Neural cell (in vitro differentiated cells): ENCODE data around the gene SUSD5. TPM values are rescaled to one million over a fixed set of nuclear protein-coding genes. Genes with fewer than 3 reads are reported as not detected.

ENCODE experiments used
- H2AFZ ChIP-seq: fragments of 200-600, 300-800 bp; sonication (generic), shearing (Covaris generic); 2 replicates; pipeline ENCODE4 v1.6.0; 2014; ENCODE audit warnings: low read depth, mild to moderate bottlenecking, antibody characterized with exemption, low read length, moderate library complexity
- H3F3A ChIP-seq: fragments of 200-600 bp; shearing (Covaris generic); 2 replicates; pipeline ENCODE4 v1.6.1; 2016; ENCODE audit warnings: mild to moderate bottlenecking, moderate library complexity, mixed read lengths, antibody characterized with exemption, low read length; ENCODE audit not compliant: insufficient read depth, poor library complexity, severe bottlenecking
- H3K27ac ChIP-seq: fragments of 200-600, 300-800 bp; sonication (generic), shearing (Covaris generic); 2 replicates; pipeline ENCODE4 v1.5.1; 2014; ENCODE audit warnings: mild to moderate bottlenecking, low read length, moderate library complexity
- H3K27me3 ChIP-seq: fragments of 300-800, 200-600 bp; sonication (generic), shearing (Covaris generic); 2 replicates; pipeline ENCODE4 v1.6.0; 2014; ENCODE audit warnings: mild to moderate bottlenecking, low read depth, low read length, moderate library complexity; ENCODE audit not compliant: insufficient read depth
- H3K36me3 ChIP-seq: fragments of 300-800, 200-600 bp; sonication (generic), shearing (Covaris generic); 2 replicates; pipeline ENCODE4 v1.5.1; 2014; ENCODE audit warnings: mild to moderate bottlenecking, antibody characterized with exemption, low read length, moderate library complexity; ENCODE audit not compliant: insufficient read depth
- H3K4me2 ChIP-seq: fragments of 300-800, 200-600 bp; sonication (generic), shearing (Covaris generic); 2 replicates; pipeline ENCODE4 v1.6.0; 2014; ENCODE audit warnings: mild to moderate bottlenecking, low read length
- H3K4me3 ChIP-seq: fragments of 300-800, 200-600 bp; sonication (generic), shearing (Covaris generic); 2 replicates; pipeline ENCODE4 v1.5.1; 2014; ENCODE audit warnings: mild to moderate bottlenecking, low read length, moderate library complexity
- H3K79me2 ChIP-seq: fragments of 200-600 bp; shearing (Covaris generic); replicated peaks from 2 replicates; pipeline ENCODE4 v1.6.0; 2014; ENCODE audit warnings: mild to moderate bottlenecking, low read length, moderate library complexity; ENCODE audit not compliant: insufficient read depth
- H3K9ac ChIP-seq: fragments of 300-800, 200-600 bp; sonication (generic), shearing (Covaris generic); 2 replicates; pipeline ENCODE4 v1.6.1; 2016; ENCODE audit warnings: mild to moderate bottlenecking, low read length, mixed read lengths
- H3K9me2 ChIP-seq: fragments of 200-600 bp; shearing (Covaris generic); 2 replicates; pipeline ENCODE4 v1.6.1; 2016; ENCODE audit warnings: mild to moderate bottlenecking, low read length, mixed read lengths; ENCODE audit not compliant: insufficient read depth
- H3K9me3 ChIP-seq: fragments of 200-600, 300-800 bp; sonication (generic), shearing (Covaris generic); 2 replicates; pipeline ENCODE4 v1.6.1; 2016; ENCODE audit warnings: mild to moderate bottlenecking, mixed run types, low read length, moderate library complexity, mixed read lengths
- H4K20me1 ChIP-seq: fragments of 200-600 bp; shearing (Covaris generic); 2 replicates; pipeline ENCODE4 v1.6.1; 2016; ENCODE audit warnings: mild to moderate bottlenecking, mixed run types; ENCODE audit not compliant: insufficient read depth
- EP300 ChIP-seq: fragments of 450-650 bp; conservative IDR thresholded peaks from 2 replicates; pipeline ENCODE4 v1.6.1; 2014; ENCODE audit warnings: antibody characterized with exemption, mild to moderate bottlenecking, moderate library complexity; ENCODE audit not compliant: poor library complexity, severe bottlenecking
- EZH2 ChIP-seq: fragments of 200-600, 300-800 bp; shearing (Covaris generic), sonication (generic); IDR thresholded peaks from 2 replicates; pipeline ENCODE4 v1.6.1; 2014; ENCODE audit warnings: antibody characterized with exemption, low read length, borderline replicate concordance, mild to moderate bottlenecking; ENCODE audit not compliant: insufficient read depth, poor library complexity, severe bottlenecking
- MXI1 ChIP-seq: fragments of 450-650 bp; conservative IDR thresholded peaks from 2 replicates; pipeline ENCODE4 v1.6.1; 2014; ENCODE audit warnings: antibody characterized with exemption, mild to moderate bottlenecking; ENCODE audit not compliant: poor library complexity, severe bottlenecking
- POLR2AphosphoS5 ChIP-seq: IDR thresholded peaks from 2 replicates; pipeline ENCODE4 v1.6.1; 2012
- RAD21 ChIP-seq: fragments of 450-650 bp; conservative IDR thresholded peaks from 2 replicates; pipeline ENCODE4 v1.6.1; 2014; ENCODE audit warnings: antibody characterized with exemption, mild to moderate bottlenecking, moderate library complexity
- REST ChIP-seq: IDR thresholded peaks from 2 replicates; pipeline ENCODE4 v1.6.1; 2012; ENCODE audit warnings: borderline replicate concordance
- SMC3 ChIP-seq: fragments of 450-650 bp; conservative IDR thresholded peaks from 2 replicates; pipeline ENCODE4 v1.6.1; 2014; ENCODE audit warnings: antibody characterized with exemption, mild to moderate bottlenecking, moderate library complexity; ENCODE audit not compliant: poor library complexity
- TAF1 ChIP-seq: IDR thresholded peaks from 2 replicates; pipeline ENCODE4 v1.6.1; 2012; ENCODE audit warnings: low read depth
- polyA plus RNA-seq: library from polyadenylated mRNA; depleted of rRNA; stranded (reverse); fragments of >200 nt; gene quantifications from 2 replicates; pipeline ENCODE4 v1.2.3, GENCODE V29; 2014
- TF ChIP-seq, protein P1 (sequence below): fragments of 450-650 bp; IDR thresholded peaks from 2 replicates; pipeline ENCODE4 v1.5.1; 2014; ENCODE audit warnings: antibody characterized with exemption, mild to moderate bottlenecking, moderate library complexity; ENCODE audit not compliant: poor library complexity, severe bottlenecking

SUSD5 gene
- polyA plus RNA-seq, 1 donor from 2014 or later = 0.74 TPM

DNA sequence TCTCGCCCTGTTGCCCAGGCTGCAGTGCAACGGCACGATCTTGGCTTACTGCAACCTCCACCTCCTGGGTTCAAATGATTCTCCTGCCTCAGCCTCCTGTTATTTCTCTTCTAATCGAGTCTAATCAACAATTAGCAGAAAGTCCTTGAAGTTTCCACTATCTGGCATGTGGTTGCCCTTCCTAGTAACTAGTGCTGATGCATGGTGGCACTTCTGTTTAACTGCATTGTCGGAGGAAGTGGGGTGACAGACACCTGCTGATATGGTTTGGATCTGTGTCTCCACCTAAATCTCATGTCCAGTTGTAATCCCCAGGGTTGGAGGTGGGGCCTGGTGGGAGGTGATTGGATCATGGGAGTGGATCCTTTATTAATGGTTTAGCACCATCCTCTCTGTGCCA, 95.6 kb downstream of the SUSD5 start:
- Histone ChIP-seq H3K9me3 (no peaks in the 10 kb centered on the region), H2AFZ (no peak overlapping the region), H4K20me1 (no peaks in the 10 kb centered on the region), H3F3A (no peaks in the 10 kb centered on the region), H3K4me3 (no peak overlapping the region), H3K4me2 (no peak overlapping the region), H3K9ac (no peak overlapping the region), H3K9me2 (no peaks in the 10 kb centered on the region), H3K36me3 (peaks cover 4% of the 10 kb centered on the region), H3K27me3 (no peaks in the 10 kb centered on the region), H3K27ac (no peak overlapping the region), H3K79me2 (no peaks in the 10 kb centered on the region)
- no peak for TF ChIP-seq TAF1
- no peak for TF ChIP-seq SMC3
- TF ChIP-seq, protein P1, sequence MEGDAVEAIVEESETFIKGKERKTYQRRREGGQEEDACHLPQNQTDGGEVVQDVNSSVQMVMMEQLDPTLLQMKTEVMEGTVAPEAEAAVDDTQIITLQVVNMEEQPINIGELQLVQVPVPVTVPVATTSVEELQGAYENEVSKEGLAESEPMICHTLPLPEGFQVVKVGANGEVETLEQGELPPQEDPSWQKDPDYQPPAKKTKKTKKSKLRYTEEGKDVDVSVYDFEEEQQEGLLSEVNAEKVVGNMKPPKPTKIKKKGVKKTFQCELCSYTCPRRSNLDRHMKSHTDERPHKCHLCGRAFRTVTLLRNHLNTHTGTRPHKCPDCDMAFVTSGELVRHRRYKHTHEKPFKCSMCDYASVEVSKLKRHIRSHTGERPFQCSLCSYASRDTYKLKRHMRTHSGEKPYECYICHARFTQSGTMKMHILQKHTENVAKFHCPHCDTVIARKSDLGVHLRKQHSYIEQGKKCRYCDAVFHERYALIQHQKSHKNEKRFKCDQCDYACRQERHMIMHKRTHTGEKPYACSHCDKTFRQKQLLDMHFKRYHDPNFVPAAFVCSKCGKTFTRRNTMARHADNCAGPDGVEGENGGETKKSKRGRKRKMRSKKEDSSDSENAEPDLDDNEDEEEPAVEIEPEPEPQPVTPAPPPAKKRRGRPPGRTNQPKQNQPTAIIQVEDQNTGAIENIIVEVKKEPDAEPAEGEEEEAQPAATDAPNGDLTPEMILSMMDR = no peak
- TF ChIP-seq POLR2AphosphoS5 = no peak
- TF ChIP-seq EP300 = no peak
- TF ChIP-seq EZH2 = no peak
- no peak for TF ChIP-seq MXI1
- no peak for TF ChIP-seq RAD21
- TF ChIP-seq REST = no peak

DNA sequence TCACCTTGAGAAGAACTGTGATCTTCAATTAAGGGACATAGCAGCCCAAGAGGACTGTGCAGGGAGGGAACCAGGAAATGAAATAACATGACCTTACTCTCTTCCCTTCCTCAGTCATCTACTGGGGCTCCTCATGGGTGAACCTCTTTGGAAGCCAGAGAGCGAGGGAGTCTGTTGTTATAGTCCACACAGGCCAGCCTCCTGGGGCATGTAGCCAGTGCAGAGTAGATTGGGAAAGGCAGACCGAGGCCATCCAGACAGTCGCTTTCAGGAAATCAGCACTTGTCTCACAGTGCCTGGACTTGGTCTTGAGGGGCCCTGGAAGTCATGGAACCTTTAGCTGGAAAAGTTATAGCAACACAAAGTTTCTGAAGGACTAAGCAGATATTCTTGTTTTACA, 98.7 kb downstream of the SUSD5 start:
- TF ChIP-seq SMC3 (no peak), EZH2 (no peak), POLR2AphosphoS5 (no peak), MXI1 (no peak), REST (no peak)
- TF ChIP-seq, protein P1 = no peak
- Histone ChIP-seq H3K9me2 (no peaks in the 10 kb centered on the region), H3K9ac (no peak overlapping the region), H3K27ac (no peak overlapping the region), H3K4me2 (no peak overlapping the region), H3K79me2 (no peaks in the 10 kb centered on the region), H3K4me3 (no peak overlapping the region), H2AFZ (no peak overlapping the region), H3K9me3 (no peaks in the 10 kb centered on the region), H3K36me3 (peaks cover 4% of the 10 kb centered on the region), H3F3A (no peaks in the 10 kb centered on the region), H4K20me1 (no peaks in the 10 kb centered on the region), H3K27me3 (no peaks in the 10 kb centered on the region)
